ENCODE measurements around the gene CLEC10A. TPM values are rescaled to one million over a fixed set of nuclear protein-coding genes. Genes with fewer than 3 reads are reported as not detected.
"Not testable (repeated sequence)": the region's sequence is repeated elsewhere in the genome, so short reads cannot be mapped to it uniquely, and the experiment has no call there.

Gene CLEC10A
- total RNA-seq, 4 donors from 2014 or later: 0.46 to 5.4 (median 1.9) TPM

GRCh38 chr17:7102421-7102820 lies 22.4 kb upstream of the CLEC10A start:
- peak in 1 of 2 donors; percentile 70 for DNase-seq (ENCODE audit: low spot score in 2 of 2)
- intact Hi-C loops (cut with DNase I; ENCODE audit: low total_unique reads): no loop called here
- TF ChIP-seq POLR2A (IDR thresholded peaks at IDR 0.05): no peak
- TF ChIP-seq CTCF (IDR thresholded peaks at IDR 0.05): no peak
- 71 to 84% methylated on average over 6 of the region's 6 CpGs for WGBS, 2 donors
- H3K4me3 ChIP-seq (ENCODE audit: low read depth, poor library complexity, severe bottlenecking): no peak overlapping the region

GRCh38 chr17:7101531-7101930 lies 21.5 kb upstream of the CLEC10A start:
- H3K4me3 ChIP-seq (ENCODE audit: low read depth, poor library complexity, severe bottlenecking): no peak overlapping the region
- intact Hi-C loops (cut with DNase I; ENCODE audit: low total_unique reads): no loop called here
- 85% methylated on average over 14 of the region's 14 CpGs for WGBS, 2 donors
- peak in 1 of 2 donors; percentile 76 for DNase-seq (ENCODE audit: low spot score in 2 of 2)
- TF ChIP-seq CTCF (IDR thresholded peaks at IDR 0.05): no peak
- no peak for TF ChIP-seq POLR2A (IDR thresholded peaks at IDR 0.05)

GRCh38 chr17:7100641-7101379 lies 20.8 kb upstream of the CLEC10A start:
- DNase-seq (ENCODE audit: low spot score in 2 of 2): peak in 1 of 2 donors; percentile 76
- H3K4me3 ChIP-seq (ENCODE audit: low read depth, poor library complexity, severe bottlenecking); intact Hi-C loops (cut with DNase I; ENCODE audit: low total_unique reads): not testable (repeated sequence)
- 88 to 93% methylated on average over 18 to 41 of the region's 50 CpGs for WGBS, 2 donors

- H3K4me3 ChIP-seq (ENCODE audit: low read depth, poor library complexity, severe bottlenecking): no peak overlapping the region
- peak in 1 of 2 donors; percentile 83 for DNase-seq (ENCODE audit: low spot score in 2 of 2)
- intact Hi-C loops (cut with DNase I; ENCODE audit: low total_unique reads): no loop called here
- no peak for TF ChIP-seq POLR2A (IDR thresholded peaks at IDR 0.05)
- TF ChIP-seq CTCF (IDR thresholded peaks at IDR 0.05): no peak
- 78 to 80% methylated on average over 13 of the region's 13 CpGs for WGBS, 2 donors
These were observed 18.9 kb upstream of the CLEC10A start for GRCh38 chr17:7098802-7099459.

GRCh38 chr17:7097940-7098339 lies 17.9 kb upstream of the CLEC10A start:
- 61 to 67% methylated on average over 5 of the region's 5 CpGs for WGBS, 2 donors
- intact Hi-C loops (cut with DNase I; ENCODE audit: low total_unique reads): no loop called here
- no peak for DNase-seq (ENCODE audit: low spot score in 2 of 2)
- TF ChIP-seq POLR2A (IDR thresholded peaks at IDR 0.05) (no peak), CTCF (IDR thresholded peaks at IDR 0.05) (no peak)
- H3K4me3 ChIP-seq (ENCODE audit: low read depth, poor library complexity, severe bottlenecking): no peak overlapping the region

- no peak overlapping the region for H3K4me3 ChIP-seq (ENCODE audit: low read depth, poor library complexity, severe bottlenecking)
- 76 to 85% methylated on average over 1 of the region's 1 CpG for WGBS, 2 donors
- intact Hi-C loops (cut with DNase I; ENCODE audit: low total_unique reads): no loop called here
- no peak for DNase-seq (ENCODE audit: low spot score in 2 of 2)
- TF ChIP-seq POLR2A (IDR thresholded peaks at IDR 0.05) (no peak), CTCF (IDR thresholded peaks at IDR 0.05) (no peak)
These were observed 15.6 kb upstream of the CLEC10A start for GRCh38 chr17:7095625-7096024.
